Glomerular endothelial cell (primary cell): ENCODE results near the gene TMEM121B. TPM values are rescaled to one million over a fixed set of nuclear protein-coding genes. Genes with fewer than 3 reads are reported as not detected.

ENCODE experiments used
- total RNA-seq: library from RNA; depleted of rRNA; stranded (reverse); fragments of >200 nt; gene quantifications from 2 replicates; pipeline ENCODE4 v1.2.3, GENCODE V29; 2015

TMEM121B gene
- total RNA-seq, 1 donor from 2014 or later: 0.88 TPM

Other genes with a start within 250 kb of the TMEM121B start
- gene GAB4, start 113.1 kb downstream of the TMEM121B start, total RNA-seq: not detected in 2 replicates
- 17.5 and 27.9 TPM in 2 replicates for gene IL17RA, start 36.4 kb downstream of the TMEM121B start, total RNA-seq
- gene HDHD5, start 37.9 kb upstream of the TMEM121B start, total RNA-seq: 43.7 and 48.1 TPM in 2 replicates
- 10.0 and 13.2 TPM in 2 replicates for gene ADA2, start 98.1 kb upstream of the TMEM121B start, total RNA-seq
- gene CECR2, start 248.1 kb upstream of the TMEM121B start, total RNA-seq: 1.2 and 1.5 TPM in 2 replicates